K562 (cell line): Measurements from ENCODE around the gene ZSCAN2. TPM values are rescaled to one million over a fixed set of nuclear protein-coding genes. Genes with fewer than 3 reads are reported as not detected.

Experiments used
- BCL6 ChIP-seq: fragments of 250-450 bp; sonication (Bioruptor Pico); IDR thresholded peaks from 2 replicates; pipeline ENCODE4 v1.4.0; 2020
- CC2D1A ChIP-seq: fragments of 450-650 bp; IDR thresholded peaks from 2 replicates; pipeline ENCODE4 v1.6.1; 2017; ENCODE audit warnings: mild to moderate bottlenecking
- DEAF1 ChIP-seq: fragments of 450-650 bp; formaldehyde crosslinking; IDR thresholded peaks from 2 replicates; pipeline ENCODE4 v1.4.0; 2020; ENCODE audit warnings: mild to moderate bottlenecking, moderate library complexity
- ELF4 ChIP-seq: fragments of 450-650 bp; formaldehyde crosslinking; IDR thresholded peaks from 2 replicates; pipeline ENCODE4 v1.4.0; 2022; ENCODE audit warnings: missing genetic modification characterization
- ELK1 ChIP-seq: sonication (generic); formaldehyde crosslinking; IDR thresholded peaks from 2 replicates; pipeline ENCODE4 v1.8.1; 2022; ENCODE audit warnings: missing genetic modification reagents
- FOXK2 ChIP-seq, 2 experiments: fragments of 450-650 bp; IDR thresholded peaks in 1 of 2; conservative IDR thresholded peaks in 1 of 2; 2 replicates each; pipeline ENCODE4 v1.6.1; 2016; ENCODE audit warnings: low read depth in 2 of 2, mild to moderate bottlenecking in 1 of 2
- FOXM1 ChIP-seq, 2 experiments: fragments of 450-650 bp in 1 of 2; sonication (generic) in 1 of 2; formaldehyde crosslinking in 1 of 2; IDR thresholded peaks; 2 replicates each; pipeline versions ENCODE4 v1.6.1 to v1.9.0; 2017 to 2022; ENCODE audit warnings: low read depth in 2 of 2, mild to moderate bottlenecking in 2 of 2, missing genetic modification reagents in 1 of 2, moderate library complexity in 1 of 2
- KLF1 ChIP-seq: fragments of 450-650 bp; IDR thresholded peaks from 2 replicates; pipeline ENCODE4 v1.6.1; 2016; ENCODE audit warnings: missing genetic modification characterization, missing compliant biosample characterization
- NONO ChIP-seq, 2 experiments: fragments of 200-400 bp in 1 of 2; fragments of 450-650 bp in 1 of 2; formaldehyde crosslinking in 1 of 2; IDR thresholded peaks; 2 replicates each; pipeline ENCODE4 v1.6.1; 2017; ENCODE audit warnings: low read depth in 2 of 2, mild to moderate bottlenecking in 2 of 2, moderate library complexity in 2 of 2, low read length in 1 of 2
- PML ChIP-seq: IDR thresholded peaks from 2 replicates; pipeline ENCODE4 v1.6.1; 2012; ENCODE audit warnings: low read length, inconsistent platforms
- POLR3A ChIP-seq: IDR thresholded peaks from 2 replicates; pipeline ENCODE4 v1.6.1; 2011; ENCODE audit warnings: borderline replicate concordance, mild to moderate bottlenecking, moderate library complexity; ENCODE audit not compliant: insufficient read length, insufficient read depth; ENCODE audit errors: extremely low read depth
- SIN3A ChIP-seq, 2 experiments: fragments of 150-350 bp in 1 of 2; IDR thresholded peaks; 2 replicates each; pipeline ENCODE4 v1.6.1; 2011 to 2016; ENCODE audit warnings: borderline replicate concordance in 2 of 2, low read depth in 2 of 2, low read length in 2 of 2, mild to moderate bottlenecking in 2 of 2, moderate library complexity in 2 of 2; ENCODE audit not compliant: control insufficient read depth in 1 of 2
- TAF1 ChIP-seq: IDR thresholded peaks from 2 replicates; pipeline ENCODE4 v1.6.1; 2011; ENCODE audit warnings: mild to moderate bottlenecking, low read length, moderate library complexity; ENCODE audit not compliant: insufficient read depth, control insufficient read depth, severe bottlenecking; ENCODE audit errors: extremely low read depth
- TAF7 ChIP-seq: fragments of 450-650 bp; IDR thresholded peaks from 2 replicates; pipeline ENCODE4 v1.6.1; 2016; ENCODE audit warnings: missing genetic modification characterization, missing compliant biosample characterization
- ZBTB1 ChIP-seq: sonication (generic); formaldehyde crosslinking; IDR thresholded peaks from 2 replicates; pipeline ENCODE4 v1.8.1; 2023; ENCODE audit warnings: missing genetic modification reagents, low read depth, mild to moderate bottlenecking, borderline replicate concordance
- ZBTB49 ChIP-seq: sonication (generic); formaldehyde crosslinking; IDR thresholded peaks from 2 replicates; pipeline ENCODE4 v1.8.0; 2022; ENCODE audit warnings: missing genetic modification reagents, mild to moderate bottlenecking, borderline replicate concordance
- ZBTB9 ChIP-seq: fragments of 450-650 bp; formaldehyde crosslinking; IDR thresholded peaks from 2 replicates; pipeline ENCODE4 v1.4.0; 2020; ENCODE audit warnings: mild to moderate bottlenecking, moderate library complexity
- ZEB2 ChIP-seq: fragments of 450-650 bp; IDR thresholded peaks from 2 replicates; pipeline ENCODE4 v1.6.1; 2016
- ZNF511 ChIP-seq: sonication (generic); formaldehyde crosslinking; IDR thresholded peaks from 2 replicates; pipeline ENCODE4 v1.8.0; 2022; ENCODE audit warnings: mild to moderate bottlenecking, missing genetic modification reagents
- polyA plus RNA-seq, 8 experiments: library from polyadenylated mRNA; depleted of rRNA in 4 of 8; stranded (reverse) in 5 of 8; unstranded in 3 of 8; fragments of >200 nt; fragmentation: Nextera tagmentation in 2 of 8; fragmentation: Illumina TruSeq in 1 of 8; extraction: Ambion mirVana in 2 of 8; extraction: Trizol in 1 of 8; gene quantifications; 2 replicates each; pipeline versions ENCODE4 v1.2.1 to v1.2.3, GENCODE V29; 2011 to 2014; ENCODE audit warnings: inconsistent platforms in 1 of 8, missing spikeins in 1 of 8
- total RNA-seq, 7 experiments: library from RNA; depleted of rRNA in 6 of 7; stranded (reverse); fragments of >200 nt in 6 of 7; fragmentation: Illumina TruSeq in 2 of 7; extraction: Trizol in 2 of 7; gene quantifications; 2 replicates each; pipeline versions ENCODE4 v1.2.1 to v1.2.3, GENCODE V29; 2011 to 2021; ENCODE audit warnings: low replicate concordance in 1 of 7

ZSCAN2 gene
- total and polyA plus RNA-seq, 9 of the 15 experiments (the other 6 are each of a cell fraction or from before 2014, with no cell fraction given): 1.7 to 14.2 (median 6.6) TPM

- 0 out of 2 replicates have a peak, but pooled peaks have one; percentile 19 for TF ChIP-seq ZBTB49 (CRISPR knock-in tag)
- TF ChIP-seq ELF4 (CRISPR knock-in tag): peak; percentile 71
- peak; percentile 60; the same call in 1 of the 2 replicates for TF ChIP-seq ZBTB1
- TF ChIP-seq DEAF1 (CRISPR knock-in tag): no peak
- peak in 1 of 2 experiments; percentile 65; a peak in 1 of 4 replicates for TF ChIP-seq NONO (IDR thresholded peaks at IDR 0.05; ENCODE audit: low read depth in 2 of 2, low read length in 1 of 2)
- no peak for TF ChIP-seq CC2D1A
- no peak for TF ChIP-seq FOXM1 (IDR thresholded peaks at IDR 0.05; ENCODE audit: low read depth)
- TF ChIP-seq FOXM1 (CRISPR knock-in tag; IDR thresholded peaks at IDR 0.05; ENCODE audit: low read depth): no peak
- peak in 1 of 2 experiments; percentile 63; a peak in 2 of 4 replicates for TF ChIP-seq FOXK2 (conservative IDR thresholded peaks at IDR 0.05 in 1 of 2, IDR thresholded peaks at IDR 0.05 in 1 of 2; ENCODE audit: low read depth in 2 of 2)
- no peak for TF ChIP-seq ELK1 (CRISPR knock-in tag)
- TF ChIP-seq ZBTB9 (CRISPR knock-in tag): 0 out of 2 replicates have a peak, but pooled peaks have one; percentile 28
- TF ChIP-seq TAF1: peak; percentile 58
- peak; percentile 93 to 94 for TF ChIP-seq SIN3A (IDR thresholded peaks at IDR 0.05; ENCODE audit: borderline replicate concordance in 2 of 2, control insufficient read depth in 1 of 2, low read depth in 2 of 2, low read length in 2 of 2)
- no peak; the same call in 1 of the 2 replicates for TF ChIP-seq ZNF511
- no peak; the same call in none of the 2 replicates for TF ChIP-seq PML
- TF ChIP-seq TAF7: 0 out of 2 replicates have a peak, but pooled peaks have one; percentile 29
- no peak for TF ChIP-seq POLR3A
- TF ChIP-seq ZEB2: no peak
- TF ChIP-seq BCL6: no peak
- no peak for TF ChIP-seq KLF1 (tag)
These were observed 53.3 kb downstream of the ZSCAN2 start, which contains the start of gene WDR73 (continued) for GRCh38 chr15:84653910-84654688.
